Trophoblast cell (in vitro differentiated cells and primary cell): ENCODE results near the gene GYS2.

Experiments used
- DNase-seq, 2 donors: peaks; one replicate each; pipeline ENCODE4 v3.0.0-alpha.2; 2016
- H2AFZ ChIP-seq: 2 replicates; pipeline ENCODE4 v1.6.1; 2013; ENCODE audit warnings: low read length, moderate library complexity, mild to moderate bottlenecking; ENCODE audit not compliant: insufficient read depth, poor library complexity
- H2AK5ac ChIP-seq: 2 replicates; pipeline ENCODE4 v1.6.1; 2013; ENCODE audit warnings: mild to moderate bottlenecking, low read length
- H2BK120ac ChIP-seq: 2 replicates; pipeline ENCODE4 v1.6.1; 2013; ENCODE audit warnings: low read length, mild to moderate bottlenecking, moderate library complexity; ENCODE audit not compliant: insufficient read depth, poor library complexity
- H2BK12ac ChIP-seq: 2 replicates; pipeline ENCODE4 v1.6.1; 2013; ENCODE audit warnings: mild to moderate bottlenecking, low read length, moderate library complexity
- H2BK5ac ChIP-seq: 2 replicates; pipeline ENCODE4 v1.6.1; 2013; ENCODE audit warnings: low read length, low read depth, moderate library complexity, mild to moderate bottlenecking; ENCODE audit not compliant: poor library complexity
- H3K14ac ChIP-seq: 2 replicates; pipeline ENCODE4 v1.6.1; 2013; ENCODE audit warnings: mild to moderate bottlenecking, low read length
- H3K18ac ChIP-seq: 2 replicates; pipeline ENCODE4 v1.6.1; 2013; ENCODE audit warnings: mild to moderate bottlenecking, low read length
- H3K23ac ChIP-seq: 2 replicates; pipeline ENCODE4 v1.6.1; 2013; ENCODE audit warnings: low read length
- H3K27ac ChIP-seq: 2 replicates; pipeline ENCODE4 v1.5.1; 2013; ENCODE audit warnings: low read depth, mild to moderate bottlenecking, inconsistent platforms, low read length, moderate library complexity
- H3K27me3 ChIP-seq: 2 replicates; pipeline ENCODE4 v1.6.1; 2013; ENCODE audit warnings: inconsistent platforms, mild to moderate bottlenecking, low read length, moderate library complexity; ENCODE audit not compliant: insufficient read depth
- H3K36me3 ChIP-seq, 2 experiments: 1 replicate in 1 of 2; 2 replicates in 1 of 2; pipeline ENCODE4 v1.6.1; 2013; ENCODE audit warnings: low read length in 2 of 2, mild to moderate bottlenecking in 2 of 2, moderate library complexity in 1 of 2; ENCODE audit not compliant: insufficient read depth in 2 of 2, control insufficient read depth in 1 of 2
- H3K4ac ChIP-seq: 2 replicates; pipeline ENCODE4 v1.6.1; 2013; ENCODE audit warnings: low read depth, mild to moderate bottlenecking, low read length, moderate library complexity
- H3K4me1 ChIP-seq, 2 experiments: 1 replicate in 1 of 2; 2 replicates in 1 of 2; pipeline ENCODE4 v1.6.1; 2013; ENCODE audit warnings: low read length in 2 of 2, mild to moderate bottlenecking in 2 of 2, moderate library complexity in 1 of 2; ENCODE audit not compliant: insufficient read depth in 2 of 2, control insufficient read depth in 1 of 2
- H3K4me2 ChIP-seq: 2 replicates; pipeline ENCODE4 v1.6.1; 2013; ENCODE audit warnings: inconsistent platforms, mild to moderate bottlenecking, low read length, moderate library complexity
- H3K4me3 ChIP-seq: 2 replicates; pipeline ENCODE4 v1.5.1; 2013; ENCODE audit warnings: mild to moderate bottlenecking, low read depth, low read length, inconsistent platforms
- H3K79me1 ChIP-seq: one replicate; pipeline ENCODE4 v1.6.1; 2013; ENCODE audit warnings: low read length
- H3K79me2 ChIP-seq: 2 replicates; pipeline ENCODE4 v1.6.1; 2013; ENCODE audit warnings: low read length, mild to moderate bottlenecking; ENCODE audit not compliant: control insufficient read depth, insufficient read depth, poor library complexity
- H3K9ac ChIP-seq: 2 replicates; pipeline ENCODE4 v1.6.1; 2013; ENCODE audit warnings: mild to moderate bottlenecking, low read length
- H3K9me3 ChIP-seq: 2 replicates; pipeline ENCODE4 v1.6.1; 2013; ENCODE audit warnings: low read depth, mild to moderate bottlenecking, control low read depth, inconsistent platforms, low read length; ENCODE audit not compliant: insufficient read depth
- H4K12ac ChIP-seq: 2 replicates; pipeline ENCODE4 v1.6.1; 2013; ENCODE audit warnings: low read depth, mild to moderate bottlenecking, low read length, moderate library complexity
- H4K8ac ChIP-seq: 2 replicates; pipeline ENCODE4 v1.6.1; 2013; ENCODE audit warnings: low read depth, mild to moderate bottlenecking, low read length, moderate library complexity
- H4K91ac ChIP-seq: one replicate; pipeline ENCODE4 v1.6.1; 2013; ENCODE audit warnings: low read depth, mild to moderate bottlenecking, low read length, moderate library complexity
- WGBS: extraction: QIAGEN DNeasy Blood & Tissue Kit; methylation state at CpG from one replicate; pipeline ENCODE4 v1.1.7; 2013; ENCODE audit warnings: missing lambda C conversion rate; ENCODE audit not compliant: insufficient read length, insufficient coverage; ENCODE audit errors: extremely low coverage; 5-methylcytosine and 5-hydroxymethylcytosine counted together

The GYS2 gene

DNA sequence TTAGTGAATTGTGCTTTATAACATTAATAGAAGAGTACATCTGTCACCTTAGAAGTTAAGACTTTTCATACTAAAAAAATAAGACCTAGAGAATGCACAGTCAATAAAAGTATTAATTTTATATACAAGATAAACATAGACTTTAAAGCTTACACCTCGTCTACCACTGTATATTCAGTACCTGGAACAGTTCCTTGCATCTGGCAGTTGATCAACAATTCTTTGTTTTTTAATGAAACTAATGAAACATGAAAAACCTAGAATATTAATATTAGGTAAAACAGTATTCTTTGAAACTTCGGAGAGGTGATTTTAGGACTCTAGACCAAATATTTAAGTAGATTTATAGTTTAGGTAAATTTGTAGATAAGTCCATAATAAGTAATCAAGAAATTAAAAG lies 98.8 kb downstream of the GYS2 start:
- H4K12ac ChIP-seq = no peak overlapping the region
- peaks cover 4% of the 10 kb centered on the region for H3K79me1 ChIP-seq
- H3K23ac ChIP-seq = no peak overlapping the region
- no peak overlapping the region for H2AFZ ChIP-seq
- no peak overlapping the region for H3K18ac ChIP-seq
- no peak overlapping the region for H3K27ac ChIP-seq
- H2BK12ac ChIP-seq = no peak overlapping the region
- H3K9ac ChIP-seq = no peak overlapping the region
- no peak for DNase-seq
- no peak overlapping the region for H4K91ac ChIP-seq
- H3K4ac ChIP-seq = no peak overlapping the region
- H3K14ac ChIP-seq = no peak overlapping the region
- H2AK5ac ChIP-seq = no peak overlapping the region
- H3K4me2 ChIP-seq = no peak overlapping the region
- H3K79me2 ChIP-seq = peaks cover 7% of the 10 kb centered on the region
- no peaks in the 10 kb centered on the region for H3K27me3 ChIP-seq
- WGBS = no CpG with 5 or more reads among the region's 2 CpGs
- H3K9me3 ChIP-seq = no peaks in the 10 kb centered on the region
- H3K4me3 ChIP-seq = no peak overlapping the region
- no peak overlapping the region for H2BK120ac ChIP-seq
- no peak overlapping the region for H4K8ac ChIP-seq
- no peak overlapping the region for H2BK5ac ChIP-seq
- peaks cover 2 to 3% of the 10 kb centered on the region in 2 experiments for H3K4me1 ChIP-seq
- H3K36me3 ChIP-seq = no peaks in the 10 kb centered on the region

DNA sequence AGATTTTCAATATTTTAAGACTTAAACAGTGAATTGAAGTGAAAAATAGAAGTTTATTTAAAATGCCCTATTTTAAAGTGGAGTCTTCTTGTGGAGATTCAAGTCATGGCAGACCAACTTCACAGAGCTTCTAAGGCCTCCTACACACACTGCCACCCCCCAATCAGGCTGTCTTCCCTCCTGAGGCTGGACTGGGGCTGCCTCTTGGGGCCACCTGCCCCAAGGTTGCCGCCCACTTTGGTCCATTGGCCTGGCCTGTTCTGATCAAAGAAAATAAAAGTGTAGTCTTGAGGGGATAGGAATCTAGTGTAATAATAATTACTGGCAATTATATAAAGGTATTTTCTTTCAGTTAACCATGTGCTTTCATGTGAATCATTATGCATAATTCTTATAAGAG lies 101.8 kb downstream of the GYS2 start:
- Histone ChIP-seq H3K79me2 (peaks cover 7% of the 10 kb centered on the region), H3K4ac (peak overlapping the region; percentile 100), H2AFZ (no peak overlapping the region), H3K79me1 (peaks cover 4% of the 10 kb centered on the region), H4K12ac (no peak overlapping the region), H3K14ac (no peak overlapping the region), H3K4me2 (peak overlapping the region; percentile 53), H2BK5ac (no peak overlapping the region), H2BK120ac (no peak overlapping the region), H3K4me1 (peaks cover 2 to 4% of the 10 kb centered on the region in 2 experiments), H3K36me3 (peaks cover 0 to 5% of the 10 kb centered on the region in 2 experiments), H3K9me3 (no peaks in the 10 kb centered on the region), H3K23ac (no peak overlapping the region), H3K4me3 (no peak overlapping the region), H3K27ac (no peak overlapping the region), H3K9ac (no peak overlapping the region), H4K8ac (no peak overlapping the region), H4K91ac (no peak overlapping the region), H2AK5ac (no peak overlapping the region), H3K27me3 (no peaks in the 10 kb centered on the region), H2BK12ac (no peak overlapping the region), H3K18ac (no peak overlapping the region)
- no peak for DNase-seq
- WGBS = no CpG with 5 or more reads among the region's 1 CpG

DNA sequence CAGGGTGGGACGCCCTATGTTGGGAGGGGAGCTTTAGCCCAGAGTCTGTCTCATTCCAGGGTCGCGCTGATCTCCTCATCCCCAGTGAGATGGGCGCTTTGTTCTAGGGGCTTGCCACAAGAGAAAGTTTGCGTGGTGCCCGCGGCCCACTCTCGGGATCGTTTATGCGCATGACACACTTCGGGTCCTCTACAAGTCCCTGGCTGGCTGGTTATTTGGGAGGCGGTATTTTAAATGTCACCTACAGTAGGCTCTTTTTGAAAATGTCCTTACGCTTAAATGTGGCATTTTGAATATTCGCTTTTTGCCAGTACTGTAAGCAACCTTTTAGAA lies 102.5 kb downstream of the GYS2 start:
- Histone ChIP-seq H3K27ac (peak overlapping the region; percentile 66), H3K23ac (no peak overlapping the region), H3K18ac (peak overlapping the region; percentile 89), H3K79me2 (peaks cover 7% of the 10 kb centered on the region), H3K79me1 (peaks cover 4% of the 10 kb centered on the region), H2AK5ac (peak overlapping the region; percentile 60), H2BK5ac (peak overlapping the region; percentile 56), H4K12ac (peak overlapping the region; percentile 97), H3K4me1 (peaks cover 2 to 4% of the 10 kb centered on the region in 2 experiments), H3K36me3 (peaks cover 2 to 9% of the 10 kb centered on the region in 2 experiments), H2AFZ (peak overlapping the region; percentile 97), H3K27me3 (no peaks in the 10 kb centered on the region), H3K4ac (peak overlapping the region; percentile 95), H4K91ac (peak overlapping the region; percentile 94), H3K14ac (peak overlapping the region; percentile 93), H2BK12ac (no peak overlapping the region), H4K8ac (peak overlapping the region; percentile 99), H3K9ac (peak overlapping the region; percentile 91), H2BK120ac (peak overlapping the region; percentile 63), H3K4me2 (peak overlapping the region; percentile 91), H3K9me3 (no peaks in the 10 kb centered on the region), H3K4me3 (peak overlapping the region; percentile 96)
- no CpG with 5 or more reads among the region's 14 CpGs for WGBS
- DNase-seq = peak in 1 of 2 donors; percentile 42

DNA sequence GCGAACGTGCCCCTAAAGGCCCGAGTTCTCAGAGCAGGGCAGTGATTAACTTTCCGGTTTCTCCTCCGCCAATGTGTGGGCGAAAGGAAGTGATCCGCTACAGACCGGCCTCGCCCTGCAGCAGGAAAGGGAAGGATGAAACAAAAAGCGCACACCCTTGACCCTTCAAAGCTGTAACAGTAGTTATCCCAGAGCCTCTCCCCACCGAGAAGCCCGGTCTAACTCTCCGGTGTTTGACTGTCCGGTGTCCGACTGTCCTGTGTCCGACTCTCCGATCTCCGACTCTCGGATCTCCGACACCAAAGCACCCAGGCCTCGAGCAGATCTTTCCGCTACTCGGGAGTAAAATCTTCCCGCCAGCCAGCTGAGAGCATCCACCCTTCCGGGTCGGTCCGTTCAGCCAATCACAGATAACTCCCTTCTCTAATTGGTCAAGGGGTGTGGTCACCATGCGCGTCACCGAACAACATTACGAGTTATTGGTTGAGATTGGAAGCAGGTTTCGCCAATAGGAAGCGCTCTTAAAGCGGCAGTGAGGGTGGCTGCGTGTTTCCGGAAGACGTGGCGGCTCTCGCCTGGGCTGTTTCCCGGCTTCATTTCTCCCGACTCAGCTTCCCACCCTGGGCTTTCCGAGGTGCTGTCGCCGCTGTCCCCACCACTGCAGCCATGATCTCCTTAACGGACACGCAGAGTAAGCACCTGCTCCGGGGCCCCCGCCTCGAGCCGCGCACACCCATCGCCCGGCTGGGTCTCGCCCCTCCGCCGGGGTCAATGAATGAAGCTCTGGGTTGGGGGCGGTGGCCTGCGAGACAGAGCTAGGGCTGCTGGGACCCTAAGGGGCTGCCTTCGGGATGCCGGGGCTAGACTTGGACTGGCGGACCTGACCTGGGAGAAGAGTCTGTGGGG lies 103.1 kb downstream of the GYS2 start, which contains the start of the genes GOLT1B and RECQL:
GOLT1B (plus strand) TSS at position 532 of the 906 bp plus-strand sequence; CDS start at position 667, 135 bp downstream.
RECQL (minus strand) TSS at position 378 of the 906 bp plus-strand sequence. CDS start 2,065 bp downstream, outside the sequence.
- Histone ChIP-seq H3K4me1 (peaks cover 2 to 4% of the 10 kb centered on the region in 2 experiments), H3K27ac (peak within 1 kb of the TSS; percentile 66), H2BK120ac (peak within 1 kb of the TSS; percentile 63), H3K14ac (peak within 1 kb of the TSS; percentile 93), H3K9me3 (no peaks in the 10 kb centered on the region), H2AFZ (peak within 1 kb of the TSS; percentile 97), H4K91ac (peak within 1 kb of the TSS; percentile 94), H4K8ac (peak within 1 kb of the TSS; percentile 99), H3K79me2 (peaks cover 7% of the 10 kb centered on the region), H3K9ac (peak within 1 kb of the TSS; percentile 91), H3K27me3 (no peaks in the 10 kb centered on the region), H3K36me3 (peaks cover 2 to 12% of the 10 kb centered on the region in 2 experiments), H4K12ac (peak within 1 kb of the TSS; percentile 97), H2BK12ac (no peak within 1 kb of the TSS), H2BK5ac (peak within 1 kb of the TSS; percentile 56), H3K23ac (no peak within 1 kb of the TSS), H2AK5ac (peak within 1 kb of the TSS; percentile 60), H3K4me3 (peak within 1 kb of the TSS; percentile 96), H3K4me2 (peak within 1 kb of the TSS; percentile 91), H3K4ac (peak within 1 kb of the TSS; percentile 95), H3K79me1 (peaks cover 4% of the 10 kb centered on the region), H3K18ac (peak within 1 kb of the TSS; percentile 89)
- no CpG with 5 or more reads among the region's 61 CpGs for WGBS
- peak; percentile 95 to 99 for DNase-seq
